ENCODE measurements around the gene SERGEF.

- TF ChIP-seq GATA2 (IDR thresholded peaks at IDR 0.05; ENCODE audit: low read depth, low read length) (no peak), GATA3 (IDR thresholded peaks at IDR 0.05; ENCODE audit: low read depth, low read length) (no peak)
These were observed 533 bp downstream of the SERGEF start for GRCh38 chr11:18012122-18012905.

Data from SH-SY5Y (cell line).